ENCODE measurements around the gene ARL15. TPM values are rescaled to one million over a fixed set of nuclear protein-coding genes. Genes with fewer than 3 reads are reported as not detected.

The ARL15 gene
- total and polyA plus RNA-seq, 2 donors (not counting 3 experiments of a cell fraction or from before 2014, with no cell fraction given), result 11.9 to 24.4 TPM

- FAIRE-seq, result no peak
Observed at GRCh38 chr5:54282876-54283275, 27.5 kb downstream of the ARL15 start.

GRCh38 chr5:54281960-54282692, 28.2 kb downstream of the ARL15 start:
- intact Hi-C loops (cut with micrococcal nuclease) (no loop called here), dilution Hi-C loops (cut with MboI; ENCODE audit: extremely low pct_ligation_motif_present, low sequenced_read_pairs) (no loop called here)
- H3K4me3 ChIP-seq (replicated peaks in 1 of 3; ENCODE audit: insufficient read depth in 1 of 3, low read depth in 1 of 3, low read length in 3 of 3), result no peak overlapping the region
- TF ChIP-seq POLR2A (IDR thresholded peaks at IDR 0.05; ENCODE audit: low read depth, low read length) (no peak), MAX (IDR thresholded peaks at IDR 0.05; ENCODE audit: insufficient read depth, insufficient read length) (no peak), JUN (IDR thresholded peaks at IDR 0.05; ENCODE audit: borderline replicate concordance, insufficient read depth, insufficient read length, low read depth) (no peak), POLR2AphosphoS5 (IDR thresholded peaks at IDR 0.05; ENCODE audit: insufficient read depth, low read depth, low read length) (no peak), CTCF (IDR thresholded peaks at IDR 0.05; ENCODE audit: extremely low read depth in 1 of 2, insufficient read depth in 1 of 2, low read depth in 1 of 2, low read length in 2 of 2) (no peak), GATA2 (IDR thresholded peaks at IDR 0.05; ENCODE audit: insufficient read depth, insufficient read length, low read depth, low read length) (no peak), MYC (IDR thresholded peaks at IDR 0.05; ENCODE audit: low read depth, low read length) (no peak), FOS (IDR thresholded peaks at IDR 0.05; ENCODE audit: borderline replicate concordance, insufficient read depth, low read length) (no peak), EZH2 (IDR thresholded peaks at IDR 0.05; ENCODE audit: borderline replicate concordance, low read depth, low read length, severe bottlenecking) (no peak)
- no TSS peak for BruUV-seq (replicated peaks)
- H3K4me2 ChIP-seq (ENCODE audit: insufficient read depth, low read length), result no peak overlapping the region
- POLR2A ChIA-PET, result no interaction called here
- no peak overlapping the region for H3K9ac ChIP-seq (replicated peaks; ENCODE audit: extremely low read depth, insufficient read depth, low read length)
- H3K27me3 ChIP-seq (ENCODE audit: control insufficient read depth in 2 of 2, insufficient read depth in 2 of 2, low read length in 2 of 2), result no peaks in the 10 kb centered on the region
- no peak overlapping the region for H2AFZ ChIP-seq (ENCODE audit: low read depth, low read length)
- CTCF ChIA-PET, result no interaction called here
- no peaks in the 10 kb centered on the region for H3K9me3 ChIP-seq (replicated peaks; ENCODE audit: control insufficient read depth, insufficient read depth, low read length)
- H4K20me1 ChIP-seq (replicated peaks; ENCODE audit: control insufficient read depth, extremely low read depth, insufficient read depth, low read length), result no peaks in the 10 kb centered on the region
- DNase-seq (ENCODE audit: low read depth, low spot score), result no peak
- no peaks in the 10 kb centered on the region for H3K79me2 ChIP-seq (ENCODE audit: control insufficient read depth, insufficient read depth, low read length)
- H3K36me3 ChIP-seq (ENCODE audit: control insufficient read depth in 2 of 2, extremely low read depth in 1 of 2, insufficient read depth in 2 of 2, low read length in 2 of 2), result no peaks in the 10 kb centered on the region
- no peaks in the 10 kb centered on the region for H3K9me1 ChIP-seq (replicated peaks; ENCODE audit: control insufficient read depth, extremely low read depth, insufficient read depth, low read length)
- FAIRE-seq, result no peak
- H3K27ac ChIP-seq (ENCODE audit: insufficient read depth, low read depth, low read length), result no peak overlapping the region
- no peaks in the 10 kb centered on the region for H3K4me1 ChIP-seq (ENCODE audit: control insufficient read depth, extremely low read depth, insufficient read depth, low read length)

More at GRCh38 chr5:54282876-54283275, 27.5 kb downstream of the ARL15 start:
- Histone ChIP-seq H3K4me1 (ENCODE audit: control insufficient read depth, extremely low read depth, insufficient read depth, low read length) (no peaks in the 10 kb centered on the region), H4K20me1 (replicated peaks; ENCODE audit: control insufficient read depth, extremely low read depth, insufficient read depth, low read length) (no peaks in the 10 kb centered on the region), H2AFZ (ENCODE audit: low read depth, low read length) (no peak overlapping the region), H3K9me3 (replicated peaks; ENCODE audit: control insufficient read depth, insufficient read depth, low read length) (no peaks in the 10 kb centered on the region), H3K9me1 (replicated peaks; ENCODE audit: control insufficient read depth, extremely low read depth, insufficient read depth, low read length) (no peaks in the 10 kb centered on the region), H3K4me3 (replicated peaks in 1 of 3; ENCODE audit: insufficient read depth in 1 of 3, low read depth in 1 of 3, low read length in 3 of 3) (no peak overlapping the region), H3K9ac (replicated peaks; ENCODE audit: extremely low read depth, insufficient read depth, low read length) (no peak overlapping the region), H3K79me2 (ENCODE audit: control insufficient read depth, insufficient read depth, low read length) (no peaks in the 10 kb centered on the region), H3K27me3 (ENCODE audit: control insufficient read depth in 2 of 2, insufficient read depth in 2 of 2, low read length in 2 of 2) (no peaks in the 10 kb centered on the region), H3K36me3 (ENCODE audit: control insufficient read depth in 2 of 2, extremely low read depth in 1 of 2, insufficient read depth in 2 of 2, low read length in 2 of 2) (no peaks in the 10 kb centered on the region), H3K27ac (ENCODE audit: insufficient read depth, low read depth, low read length) (no peak overlapping the region), H3K4me2 (ENCODE audit: insufficient read depth, low read length) (no peak overlapping the region)
- POLR2A ChIA-PET, result no interaction called here
- TF ChIP-seq EZH2 (IDR thresholded peaks at IDR 0.05; ENCODE audit: borderline replicate concordance, low read depth, low read length, severe bottlenecking) (no peak), POLR2AphosphoS5 (IDR thresholded peaks at IDR 0.05; ENCODE audit: insufficient read depth, low read depth, low read length) (no peak), GATA2 (IDR thresholded peaks at IDR 0.05; ENCODE audit: insufficient read depth, insufficient read length, low read depth, low read length) (no peak), JUN (IDR thresholded peaks at IDR 0.05; ENCODE audit: borderline replicate concordance, insufficient read depth, insufficient read length, low read depth) (no peak), MYC (IDR thresholded peaks at IDR 0.05; ENCODE audit: low read depth, low read length) (no peak), MAX (IDR thresholded peaks at IDR 0.05; ENCODE audit: insufficient read depth, insufficient read length) (no peak), FOS (IDR thresholded peaks at IDR 0.05; ENCODE audit: borderline replicate concordance, insufficient read depth, low read length) (no peak), POLR2A (IDR thresholded peaks at IDR 0.05; ENCODE audit: low read depth, low read length) (no peak)
- dilution Hi-C loops (cut with MboI; ENCODE audit: extremely low pct_ligation_motif_present, low sequenced_read_pairs), result no loop called here
- DNase-seq (ENCODE audit: low read depth, low spot score), result no peak
- BruUV-seq (replicated peaks), result no TSS peak
- intact Hi-C loops (cut with micrococcal nuclease), result no loop called here
- CTCF ChIA-PET, result no interaction called here

Data from endothelial cell of umbilical vein (primary cell).